ENCODE measurements around the gene FGF1.
A peak's percentile ranks its signal among the peaks of the same experiment; 100 is the strongest.

FGF1 gene

DNA sequence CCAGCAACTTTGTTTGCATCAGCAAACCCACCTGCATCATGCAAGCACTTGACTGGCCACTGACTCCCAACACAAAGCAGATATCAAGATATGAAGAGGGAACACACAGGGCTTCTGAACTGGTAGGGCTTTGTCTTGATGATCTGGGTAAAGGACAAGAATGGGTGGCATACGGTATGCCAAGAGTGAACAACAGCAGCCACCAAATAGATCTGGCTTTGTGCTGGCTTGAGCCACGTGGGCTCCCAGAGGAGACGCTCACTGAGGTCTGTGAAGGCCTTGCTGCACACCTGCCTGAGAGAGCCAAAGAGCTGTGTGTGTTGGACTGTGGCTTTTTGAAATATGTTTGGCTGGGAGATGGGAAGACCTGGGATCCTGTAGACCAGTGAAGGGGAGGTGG, 43.5 kb downstream of the FGF1 start:
- DNase-seq (ENCODE audit: low read depth in 2 of 2): no peak

DNA sequence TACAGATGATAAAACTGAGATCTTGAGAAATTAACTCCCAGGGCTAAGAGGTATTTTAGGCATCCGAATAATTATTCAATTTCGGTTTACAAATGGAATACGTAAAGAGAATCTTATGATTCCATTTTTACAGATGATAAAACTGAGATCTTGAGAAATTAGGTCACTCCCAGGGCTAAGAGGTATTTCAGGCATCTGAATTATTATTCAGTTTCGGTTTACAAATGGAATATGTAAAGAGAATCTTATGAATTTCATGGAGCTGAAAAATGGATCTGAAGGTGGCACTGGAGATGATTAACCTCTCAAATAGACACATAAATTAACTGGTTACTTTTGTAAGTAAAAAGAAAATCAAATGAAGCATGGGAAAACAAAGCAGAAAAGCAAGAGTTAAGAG, 44.2 kb downstream of the FGF1 start:
- no peak for DNase-seq (ENCODE audit: low read depth in 2 of 2)

DNA sequence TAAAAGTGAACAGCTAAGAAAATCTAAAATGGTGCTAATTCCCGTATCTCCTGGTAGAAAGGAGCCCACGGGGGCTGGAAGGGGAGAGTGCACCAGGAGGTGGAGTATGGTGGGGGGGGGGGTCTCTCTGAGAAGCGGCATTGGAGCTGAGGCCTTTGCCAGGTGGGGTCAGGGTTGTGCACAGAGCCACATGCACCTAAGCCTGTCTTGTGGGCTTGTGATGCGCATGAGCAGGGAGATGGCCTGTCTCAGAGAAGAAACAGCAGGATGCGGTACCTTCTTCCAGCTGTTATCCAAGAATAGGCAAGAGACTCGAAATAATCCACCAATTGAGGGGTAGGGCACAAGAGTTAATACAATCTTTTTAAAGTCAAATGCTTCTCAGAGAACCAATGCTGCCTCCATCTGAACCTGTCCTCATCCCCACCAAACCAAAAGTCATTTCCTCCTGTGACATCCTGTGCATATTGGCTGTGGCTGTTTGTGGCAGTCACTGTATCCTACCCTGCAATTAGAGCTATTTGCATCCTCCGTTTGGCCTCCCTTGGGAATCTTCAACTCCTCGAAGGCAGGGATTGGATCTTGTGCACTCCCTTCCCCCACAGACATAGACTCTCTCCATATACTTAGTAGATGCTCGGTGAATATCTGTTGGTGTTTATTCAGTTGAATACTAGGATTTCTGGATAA, 45.4 kb downstream of the FGF1 start:
- no peak for DNase-seq (ENCODE audit: low read depth in 2 of 2)

DNA sequence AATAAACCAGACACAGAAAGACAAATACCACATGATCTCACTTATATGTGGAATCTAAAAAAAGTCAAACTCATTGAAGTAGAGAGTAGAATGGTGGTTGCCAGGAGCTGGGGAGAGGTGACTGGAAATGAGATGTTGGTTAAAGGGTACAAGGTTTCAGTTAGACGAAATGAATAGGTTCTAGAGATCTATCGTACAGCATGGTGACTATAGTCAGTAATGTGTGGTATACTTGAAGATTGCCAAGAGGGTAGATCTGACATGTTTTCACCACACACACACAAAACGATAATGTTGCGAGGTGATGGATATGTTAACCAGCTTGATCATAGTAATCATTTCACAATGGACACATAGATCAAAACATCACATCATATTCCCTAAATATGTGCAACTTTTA, 46.4 kb downstream of the FGF1 start:
- no peak for DNase-seq (ENCODE audit: low read depth in 2 of 2)

DNA sequence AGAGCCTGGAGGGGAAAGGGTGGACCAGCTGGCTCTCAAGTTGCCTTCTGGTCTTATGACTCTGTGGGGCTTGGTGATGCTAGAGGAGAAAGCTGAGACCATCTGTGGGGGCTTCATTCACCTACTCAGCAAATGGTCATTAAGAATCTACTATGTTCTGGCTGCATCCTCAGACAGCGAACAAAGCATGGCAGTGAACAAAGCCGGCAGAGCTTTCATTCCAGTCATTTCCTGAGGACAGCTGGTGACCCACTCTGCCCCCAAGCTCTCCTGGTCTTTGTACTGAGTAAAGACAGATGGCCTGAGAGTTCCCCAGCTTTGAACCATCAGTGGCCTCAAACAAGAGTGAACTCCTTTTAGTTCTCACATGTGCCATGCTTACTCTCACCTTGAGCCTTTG, 48.0 kb downstream of the FGF1 start:
- no peak for DNase-seq (ENCODE audit: low read depth in 2 of 2)

DNA sequence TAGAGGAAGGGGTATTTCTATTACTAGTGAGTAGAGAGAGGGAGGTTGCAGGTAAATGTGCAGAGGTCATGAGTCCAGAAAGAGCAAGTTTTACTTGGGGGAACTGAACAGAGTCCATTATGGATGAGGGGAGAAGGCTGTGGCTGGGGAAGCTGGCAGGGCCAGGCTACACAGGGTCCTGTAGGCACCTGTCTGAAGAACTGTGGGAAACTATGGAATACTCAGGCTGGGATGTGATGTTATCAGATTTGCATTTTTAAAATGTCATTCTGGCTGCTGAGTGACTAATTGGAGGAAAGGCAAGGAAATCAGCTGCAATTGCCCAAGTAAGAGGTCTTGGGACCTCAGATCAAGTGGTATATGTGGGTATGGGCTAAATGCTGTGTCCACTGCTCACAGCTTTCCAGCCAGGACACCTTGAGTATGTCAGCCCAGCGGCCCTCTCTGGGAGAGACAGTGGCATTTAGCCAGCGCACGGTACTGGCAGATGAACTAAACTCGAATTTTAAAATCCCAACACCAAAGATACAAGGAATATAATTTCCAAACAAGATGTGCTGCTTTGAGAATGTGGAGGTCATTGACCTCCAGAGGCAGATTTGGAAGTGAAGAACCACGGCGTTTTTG, 49.1 kb downstream of the FGF1 start:
- DNase-seq (ENCODE audit: low read depth in 2 of 2): no peak

DNA sequence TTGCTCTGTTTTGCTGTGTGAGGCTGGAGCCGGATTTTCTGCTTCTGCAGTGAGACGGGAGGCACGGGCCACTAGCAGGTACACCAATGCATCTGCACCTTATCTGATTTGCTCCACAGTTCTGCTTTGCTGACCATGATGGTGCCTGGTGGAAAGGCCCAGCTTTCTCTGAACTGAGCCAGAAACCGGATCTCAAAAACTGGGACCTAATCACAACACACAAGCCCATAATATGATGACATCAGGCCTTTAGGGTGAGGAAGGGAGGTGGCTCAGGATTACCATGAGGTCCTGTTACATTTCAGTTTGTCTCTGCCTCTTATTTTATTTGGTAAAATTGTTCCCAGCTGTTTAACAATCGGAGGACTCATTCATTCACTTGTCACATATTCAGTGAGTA, 49.8 kb downstream of the FGF1 start:
- DNase-seq (ENCODE audit: low read depth in 2 of 2): no peak

DNA sequence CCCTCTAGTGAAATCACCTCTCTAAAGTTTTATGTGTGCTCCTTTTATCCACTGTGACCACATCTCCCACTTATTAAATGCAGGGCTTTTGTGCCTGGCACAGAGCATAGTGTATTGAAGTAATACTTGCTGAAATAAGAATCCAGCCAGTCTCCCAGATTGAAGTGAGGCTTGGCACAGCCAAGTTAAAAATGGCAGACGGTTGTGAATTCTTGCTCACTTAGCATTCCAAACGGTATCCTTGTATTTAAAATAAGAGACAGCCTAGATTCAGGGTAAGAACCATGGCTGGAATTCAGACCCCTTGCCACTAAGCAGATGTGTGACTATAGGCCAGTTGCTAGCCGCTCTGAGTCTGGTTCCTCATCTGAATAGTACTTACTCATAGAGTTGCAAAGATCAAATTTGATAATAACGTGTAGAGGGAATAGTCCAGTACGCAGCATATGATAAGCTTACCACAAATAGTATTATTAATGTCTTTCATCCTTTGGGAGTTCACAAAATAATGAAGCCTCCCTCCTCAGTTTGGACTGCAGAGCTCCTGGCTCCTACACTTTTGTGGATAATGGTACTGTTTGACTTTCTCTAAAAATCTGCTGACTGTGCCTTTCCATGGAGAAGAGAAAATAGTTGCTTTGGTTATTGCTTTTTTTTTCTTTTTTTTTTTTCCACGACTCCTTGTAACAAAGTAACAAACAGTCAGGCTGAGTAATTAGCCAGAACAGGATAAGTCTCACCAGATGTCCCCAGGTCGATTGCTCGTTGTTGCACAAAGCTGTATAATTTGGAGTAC, 51.5 kb downstream of the FGF1 start:
- DNase-seq (ENCODE audit: low read depth in 2 of 2): no peak

DNA sequence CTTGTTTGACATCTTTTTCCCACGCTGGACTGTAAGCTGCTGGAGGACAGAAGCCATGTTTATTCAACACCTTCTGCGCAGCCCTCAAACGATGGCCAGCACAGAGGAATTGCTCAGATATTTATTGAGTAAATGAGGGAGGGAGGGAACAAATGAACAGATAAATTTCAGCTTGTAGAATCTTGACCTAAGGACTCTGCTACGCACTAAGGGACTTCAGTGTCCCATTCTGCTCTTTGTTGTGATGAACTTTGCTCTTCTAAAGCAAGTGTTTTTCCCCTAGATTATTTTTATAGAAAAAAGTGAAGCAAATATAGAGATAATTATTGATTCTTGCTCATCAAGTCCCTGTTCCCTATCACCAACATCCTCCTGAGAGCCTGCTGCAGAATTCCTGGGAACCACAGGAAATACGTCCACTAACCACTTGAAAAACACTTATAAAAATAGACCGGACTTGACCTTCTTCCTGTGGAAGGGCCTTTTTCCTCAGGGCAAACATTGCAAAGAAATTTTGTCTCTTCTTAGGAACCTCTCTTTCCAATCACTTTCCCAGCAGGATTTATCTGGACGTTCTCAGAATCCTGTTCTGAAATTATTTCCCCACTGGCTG, 54.9 kb downstream of the FGF1 start:
- DNase-seq (ENCODE audit: low read depth in 2 of 2): no peak

DNA sequence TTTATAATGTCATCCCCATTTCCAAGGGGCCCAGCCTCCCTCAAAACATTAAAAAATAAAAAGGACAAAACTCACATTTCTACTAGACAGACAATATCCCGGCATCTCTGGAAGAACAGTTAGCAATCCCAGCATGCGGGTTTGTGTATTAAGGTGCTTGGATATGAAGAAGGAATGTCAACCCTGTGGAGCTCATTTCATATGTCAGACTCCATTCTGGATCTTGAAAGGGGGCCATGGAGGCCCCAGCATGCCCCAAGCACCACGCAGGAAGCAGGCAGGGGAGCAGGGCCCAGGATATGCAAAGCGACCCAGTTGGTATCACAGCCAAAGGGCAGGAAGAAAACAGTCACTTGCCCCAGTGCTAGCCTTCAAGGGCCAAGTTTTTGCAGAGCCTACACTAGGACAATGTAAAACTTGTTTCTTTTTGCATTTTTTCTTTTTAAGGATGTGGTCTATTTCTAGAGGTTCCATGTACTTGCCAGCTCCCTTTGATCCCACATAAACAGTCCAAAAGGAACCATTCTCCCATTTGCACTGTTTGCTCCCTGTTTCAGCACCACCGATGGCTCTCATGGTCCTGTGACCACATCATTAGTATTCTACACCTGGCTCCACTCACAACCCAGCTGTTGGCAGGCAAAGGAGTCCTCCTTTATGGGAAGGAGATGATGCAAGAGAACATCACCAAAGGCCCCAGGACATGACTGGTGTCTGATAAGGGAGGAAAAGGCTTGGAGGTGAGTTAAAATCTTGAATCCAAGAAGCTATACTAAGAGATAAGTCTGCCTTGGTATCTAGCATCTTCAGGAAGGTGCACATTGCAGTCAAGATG, 58.3 kb downstream of the FGF1 start:
- no peak for DNase-seq (ENCODE audit: low read depth in 2 of 2)

DNA sequence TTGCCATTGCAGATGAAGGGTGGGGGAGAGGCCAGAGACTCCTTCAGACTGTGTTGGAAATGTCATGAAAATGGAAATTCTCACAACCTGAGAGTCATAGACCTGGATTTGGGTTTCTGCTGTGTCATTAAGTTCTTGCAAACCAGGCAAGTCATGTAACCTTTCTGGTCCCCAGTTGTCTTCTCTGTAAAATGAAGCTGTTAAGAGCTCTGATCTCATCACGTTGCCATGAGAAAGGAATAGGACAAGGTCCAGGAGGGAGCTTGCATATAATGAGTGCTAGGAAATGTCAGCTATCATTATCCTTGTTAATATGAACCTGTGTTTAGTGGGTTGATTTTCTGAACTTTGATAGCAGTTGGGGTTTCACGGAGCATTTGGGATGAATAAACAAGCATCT, 59.1 kb downstream of the FGF1 start:
- no peak for DNase-seq (ENCODE audit: low read depth in 2 of 2)

DNA sequence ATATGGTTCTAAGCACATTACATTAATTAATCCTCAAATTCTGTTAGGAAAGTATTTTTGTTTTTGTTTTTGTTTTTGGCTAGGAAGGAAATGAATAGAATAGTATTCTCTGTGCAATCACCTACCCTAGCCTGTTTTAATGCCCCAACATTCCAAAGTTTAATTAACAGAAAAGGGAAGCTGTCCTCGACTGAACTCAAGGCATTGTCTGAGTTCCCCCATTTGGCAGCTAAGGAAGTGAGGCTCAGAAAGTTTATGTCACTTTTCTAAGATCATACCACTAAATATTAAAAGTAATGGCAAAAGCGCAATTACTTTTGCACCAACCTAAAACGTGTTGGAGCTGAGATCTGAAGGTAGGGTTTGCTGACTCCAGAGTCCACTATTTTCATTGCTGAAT, 59.8 kb downstream of the FGF1 start:
- no peak for DNase-seq (ENCODE audit: low read depth in 2 of 2)

DNA sequence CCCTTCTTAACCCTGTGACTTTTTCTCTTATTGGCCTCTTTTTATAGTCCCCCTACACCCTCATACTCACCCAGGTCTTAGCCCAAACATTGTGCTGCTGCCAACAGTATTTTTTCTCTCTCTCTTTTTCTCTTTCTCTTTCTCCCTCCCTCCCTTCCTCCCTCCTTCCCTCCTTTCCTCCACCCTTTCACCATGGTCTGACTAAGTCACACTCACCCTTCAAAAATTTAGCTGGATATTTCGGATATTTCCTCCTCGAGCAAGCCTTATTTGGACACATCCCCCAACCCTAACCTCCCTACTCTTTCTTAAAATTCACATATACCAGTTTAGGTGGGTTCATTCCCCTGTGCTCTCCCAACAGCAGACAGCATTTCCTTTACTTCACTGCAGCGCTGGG, 64.7 kb downstream of the FGF1 start:
- no peak for DNase-seq (ENCODE audit: low read depth in 2 of 2)

DNA sequence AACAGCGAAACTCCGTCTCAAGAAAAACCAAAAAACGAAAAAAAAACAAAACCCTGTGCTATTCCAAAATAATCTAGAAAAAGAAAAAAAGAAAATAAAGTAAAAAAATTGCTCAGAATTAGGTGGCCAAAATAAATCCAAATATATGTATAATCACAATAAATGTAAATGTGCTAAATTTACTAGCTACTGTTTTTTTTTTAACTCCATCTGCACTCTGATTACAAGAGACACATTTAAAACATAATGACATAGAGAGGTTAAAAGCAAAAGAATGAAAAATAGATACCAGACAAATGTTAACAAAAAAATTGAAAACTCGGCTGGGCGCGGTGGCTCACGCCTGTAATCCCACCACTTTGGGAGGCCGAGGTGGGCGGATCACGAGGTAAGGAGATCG, 66.1 kb downstream of the FGF1 start:
- no peak for DNase-seq (ENCODE audit: low read depth in 2 of 2)

DNA sequence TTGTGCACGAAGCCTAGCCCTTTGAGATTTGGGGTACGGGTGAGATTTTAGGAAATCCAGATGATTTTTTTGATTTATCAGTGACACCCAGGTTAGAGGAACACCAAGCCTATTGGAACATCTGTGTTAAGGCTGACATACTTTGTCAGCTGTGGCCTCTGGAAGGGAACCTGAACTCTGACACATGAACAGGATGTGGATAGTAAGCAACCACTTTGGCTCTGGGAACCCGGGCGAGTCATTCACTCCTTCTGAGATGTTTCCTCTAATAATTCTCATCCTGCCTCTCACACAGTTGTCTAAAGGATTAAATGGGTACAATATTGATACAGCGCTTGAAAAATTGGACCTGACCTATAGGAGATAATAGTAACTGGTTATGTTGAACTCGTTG, 67.8 kb downstream of the FGF1 start:
- peak in 1 of 2 experiments; percentile 8 for DNase-seq (ENCODE audit: low read depth in 2 of 2)

DNA sequence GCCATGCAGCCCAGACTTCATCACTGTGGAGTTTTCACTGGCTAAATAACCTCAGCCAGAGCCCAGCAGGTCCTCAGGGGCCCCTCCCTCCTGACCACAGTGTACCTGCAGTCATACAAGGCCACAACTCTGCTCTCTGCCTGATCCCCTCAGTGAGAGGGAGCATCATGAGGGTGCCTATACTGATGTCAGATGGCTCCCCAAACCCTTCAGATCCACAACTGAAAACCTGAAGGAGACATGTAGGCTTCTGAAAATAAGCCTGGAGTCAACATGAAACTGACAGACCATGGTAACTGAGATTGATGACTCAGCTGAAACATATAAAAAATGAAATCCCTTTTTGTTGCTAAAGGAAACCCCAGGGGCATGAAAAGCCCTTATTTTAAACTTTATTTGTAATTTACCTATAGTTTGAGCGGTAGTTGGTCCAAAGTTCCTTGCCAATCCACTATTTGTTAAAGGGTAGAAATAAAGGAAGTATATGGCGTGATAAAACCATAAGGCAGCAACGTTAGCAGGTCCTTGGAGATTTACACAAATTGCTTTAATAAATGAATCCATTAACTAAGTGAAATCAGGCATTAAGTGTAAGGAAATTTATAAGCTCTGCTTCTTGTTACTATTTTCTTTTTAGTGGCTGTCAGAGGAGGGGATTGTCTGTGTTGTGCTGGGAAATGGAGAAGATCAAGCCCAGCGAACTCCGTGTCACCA, 68.3 kb downstream of the FGF1 start:
- peak in 1 of 2 experiments; percentile 9 for DNase-seq (ENCODE audit: low read depth in 2 of 2)

DNA sequence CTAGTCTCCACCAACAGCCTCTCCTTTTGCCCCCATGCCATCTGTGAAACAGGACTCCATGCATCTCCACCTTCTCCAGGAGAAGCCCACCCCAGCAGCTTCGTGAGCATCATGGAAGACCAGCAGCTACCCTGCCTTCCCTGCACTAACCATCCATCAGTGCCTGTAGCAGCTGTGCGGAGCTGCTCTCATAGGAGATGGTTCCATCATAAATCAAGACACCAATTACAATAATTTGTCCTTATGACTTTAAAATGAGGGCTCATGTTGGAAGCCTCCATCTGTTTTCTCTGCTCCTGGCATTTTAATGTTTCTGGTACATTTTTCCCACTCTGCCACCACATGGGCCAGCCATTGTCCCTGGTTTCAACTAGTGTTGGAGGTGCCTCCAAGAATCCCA, 69.9 kb downstream of the FGF1 start:
- no peak for DNase-seq (ENCODE audit: low read depth in 2 of 2)

DNA sequence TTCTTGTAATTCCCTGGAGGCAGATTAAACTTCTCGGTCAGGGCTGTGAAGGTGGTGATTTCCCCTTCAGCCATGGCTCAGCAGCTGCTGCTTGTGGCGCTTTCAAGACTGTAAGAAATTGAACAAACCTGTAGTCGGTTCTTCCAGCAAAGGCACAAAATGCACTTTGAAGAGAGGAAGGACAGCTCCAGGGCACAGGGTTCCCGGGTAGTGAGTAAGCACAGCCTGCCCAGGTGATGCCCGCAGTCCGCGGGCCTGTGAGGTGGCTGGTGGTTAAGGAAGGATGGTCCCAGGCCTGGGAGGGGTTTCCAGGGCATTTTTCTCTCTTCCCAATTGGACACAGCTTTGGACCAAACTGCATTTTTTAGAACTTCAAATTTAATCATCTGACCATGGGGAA, 71.8 kb downstream of the FGF1 start:
- no peak for DNase-seq (ENCODE audit: low read depth in 2 of 2)

DNA sequence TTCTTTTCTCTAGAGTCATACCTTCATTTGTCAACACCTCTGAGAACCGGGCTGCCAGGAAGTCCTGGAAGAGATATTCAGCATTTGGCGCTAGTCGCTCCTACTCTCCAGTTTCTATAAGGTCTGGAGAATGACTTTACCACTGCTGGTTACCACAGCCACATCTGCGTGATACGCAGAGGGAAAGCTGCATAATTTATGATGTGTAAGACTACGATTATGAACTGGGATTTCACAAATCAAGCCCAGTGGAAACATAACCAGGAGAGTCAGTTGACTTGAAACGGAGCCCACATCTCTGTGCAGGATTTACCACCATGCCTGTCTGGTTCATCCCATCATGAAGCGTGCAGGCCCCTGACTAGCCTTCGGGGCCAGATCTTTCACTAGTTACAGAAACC, 72.6 kb downstream of the FGF1 start:
- DNase-seq (ENCODE audit: low read depth in 2 of 2): no peak

DNA sequence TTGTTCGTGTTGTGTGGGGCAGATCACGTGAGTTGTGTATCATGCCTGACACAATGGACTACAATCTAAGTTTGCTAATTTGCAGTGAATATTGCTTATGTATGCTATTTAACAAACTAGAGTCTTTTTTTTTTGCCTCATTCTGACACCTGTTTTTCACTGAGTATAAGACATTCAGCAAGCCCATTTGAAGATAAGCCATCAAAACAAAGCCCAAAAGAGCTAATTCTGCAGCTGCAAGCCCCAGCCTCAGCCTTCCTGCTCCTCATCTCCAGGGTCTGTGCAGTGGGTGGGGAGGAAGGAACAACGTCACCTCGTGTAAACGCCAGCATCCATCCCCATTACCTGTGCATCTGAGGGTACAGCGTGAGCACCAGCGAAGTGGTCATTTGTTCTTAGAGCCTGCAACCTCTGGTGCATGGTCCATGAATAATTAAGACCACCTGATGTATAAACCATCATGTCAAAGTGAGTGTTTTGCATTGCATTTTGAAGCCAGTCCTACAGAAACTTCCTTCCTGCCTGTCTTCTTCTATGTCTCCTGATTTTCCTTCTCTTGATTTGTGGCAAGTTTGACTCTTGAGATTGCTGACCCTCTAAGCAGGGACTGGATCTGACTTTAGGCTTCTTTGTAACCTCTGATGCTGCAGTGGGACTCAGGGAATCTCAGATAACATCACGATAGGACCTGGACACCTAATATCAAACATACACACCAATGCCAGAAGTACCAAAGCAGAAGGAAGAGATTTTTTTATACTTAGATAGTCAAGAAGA, 73.2 kb downstream of the FGF1 start:
- DNase-seq (ENCODE audit: low read depth in 2 of 2): no peak

Data from stimulated activated CD4-positive, alpha-beta T cell treated with anti-CD3 and anti-CD28 coated beads, Interleukin-12 subunit alpha, Interleukin-12 subunit beta, amount 100 ng/mL, for 24 hours (primary cell).